Choroid plexus epithelial cell (primary cell): ENCODE results near the gene MRPL54.

Source experiments
- DNase-seq: peaks from one replicate; pipeline ENCODE4 v3.0.0-alpha.2; 2010; ENCODE audit warnings: low read depth
- H3K4me3 ChIP-seq: 2 replicates; pipeline ENCODE4 v1.5.1; 2011; ENCODE audit warnings: low read depth, mild to moderate bottlenecking, control low read depth, low read length, moderate library complexity
- TF ChIP-seq, protein P1 (sequence below): conservative IDR thresholded peaks from 2 replicates; pipeline ENCODE4 v1.5.1; 2011; ENCODE audit warnings: low read depth, mild to moderate bottlenecking, control low read depth, inconsistent platforms, low read length, moderate library complexity

The MRPL54 gene

GRCh38 chr19:3733549-3734309 lies 28.8 kb upstream of the MRPL54 start:
- TF ChIP-seq, protein P1, sequence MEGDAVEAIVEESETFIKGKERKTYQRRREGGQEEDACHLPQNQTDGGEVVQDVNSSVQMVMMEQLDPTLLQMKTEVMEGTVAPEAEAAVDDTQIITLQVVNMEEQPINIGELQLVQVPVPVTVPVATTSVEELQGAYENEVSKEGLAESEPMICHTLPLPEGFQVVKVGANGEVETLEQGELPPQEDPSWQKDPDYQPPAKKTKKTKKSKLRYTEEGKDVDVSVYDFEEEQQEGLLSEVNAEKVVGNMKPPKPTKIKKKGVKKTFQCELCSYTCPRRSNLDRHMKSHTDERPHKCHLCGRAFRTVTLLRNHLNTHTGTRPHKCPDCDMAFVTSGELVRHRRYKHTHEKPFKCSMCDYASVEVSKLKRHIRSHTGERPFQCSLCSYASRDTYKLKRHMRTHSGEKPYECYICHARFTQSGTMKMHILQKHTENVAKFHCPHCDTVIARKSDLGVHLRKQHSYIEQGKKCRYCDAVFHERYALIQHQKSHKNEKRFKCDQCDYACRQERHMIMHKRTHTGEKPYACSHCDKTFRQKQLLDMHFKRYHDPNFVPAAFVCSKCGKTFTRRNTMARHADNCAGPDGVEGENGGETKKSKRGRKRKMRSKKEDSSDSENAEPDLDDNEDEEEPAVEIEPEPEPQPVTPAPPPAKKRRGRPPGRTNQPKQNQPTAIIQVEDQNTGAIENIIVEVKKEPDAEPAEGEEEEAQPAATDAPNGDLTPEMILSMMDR, result no peak
- H3K4me3 ChIP-seq, result no peak overlapping the region
- no peak for DNase-seq

GRCh38 chr19:3734310-3734600 lies 28.2 kb upstream of the MRPL54 start:
- H3K4me3 ChIP-seq, result no peak overlapping the region
- TF ChIP-seq, protein P1, result no peak
- no peak for DNase-seq

- H3K4me3 ChIP-seq, result no peak overlapping the region
- DNase-seq, result no peak
- TF ChIP-seq, protein P1, result no peak
Measured at GRCh38 chr19:3736106-3736724, 26.3 kb upstream of the MRPL54 start.

- DNase-seq, result no peak
- TF ChIP-seq, protein P1, result no peak
- no peak overlapping the region for H3K4me3 ChIP-seq
Measured at GRCh38 chr19:3737487-3738205, 24.8 kb upstream of the MRPL54 start.

GRCh38 chr19:3738477-3739220 lies 23.8 kb upstream of the MRPL54 start:
- H3K4me3 ChIP-seq, result no peak overlapping the region
- DNase-seq, result no peak
- TF ChIP-seq, protein P1, result no peak

GRCh38 chr19:3740431-3740830 lies 22.1 kb upstream of the MRPL54 start:
- H3K4me3 ChIP-seq, result no peak overlapping the region
- DNase-seq, result no peak
- TF ChIP-seq, protein P1, result no peak
